TTC549 (cell line): ENCODE results near the gene DGKK.

ENCODE experiments used
- FAIRE-seq: peaks from 2 replicates; lab custom pipeline; 2012; peaks lifted over from hg19 to GRCh38; lab: Jason Lieb, UNC

Gene DGKK

GRCh38 chrX:50470103-50471031 is at the start of gene DGKK:
Gene DGKK, minus strand, starts transcription at chrX:50470825. Its CDS starts 147 bp downstream, at chrX:50470678.
- no peak for FAIRE-seq

GRCh38 chrX:50514811-50515210 is 44.2 kb upstream of the DGKK start:
- FAIRE-seq, result no peak

- no peak for FAIRE-seq
Observed at GRCh38 chrX:50497114-50497513, 26.5 kb upstream of the DGKK start.

- FAIRE-seq, result no peak
Observed at GRCh38 chrX:50495616-50496015, 25.0 kb upstream of the DGKK start.

- FAIRE-seq, result no peak
Observed at GRCh38 chrX:50492720-50493119, 22.1 kb upstream of the DGKK start.

- FAIRE-seq, result no peak
Observed at GRCh38 chrX:50484662-50485061, 14.0 kb upstream of the DGKK start.

GRCh38 chrX:50483283-50483682 is 12.7 kb upstream of the DGKK start:
- no peak for FAIRE-seq

GRCh38 chrX:50475208-50475607 is 4.6 kb upstream of the DGKK start:
- FAIRE-seq, result no peak

GRCh38 chrX:50471390-50471789 is 765 bp upstream of the DGKK start:
- no peak for FAIRE-seq

GRCh38 chrX:50469206-50469605 is 1.4 kb downstream of the DGKK start:
- FAIRE-seq, result no peak

- no peak for FAIRE-seq
Observed at GRCh38 chrX:50459615-50460014, 11.0 kb downstream of the DGKK start.

- no peak for FAIRE-seq
Observed at GRCh38 chrX:50458483-50458882, 12.1 kb downstream of the DGKK start.

- no peak for FAIRE-seq
Observed at GRCh38 chrX:50456712-50457484, 13.7 kb downstream of the DGKK start.

GRCh38 chrX:50452782-50453181 is 17.8 kb downstream of the DGKK start:
- FAIRE-seq, result no peak

GRCh38 chrX:50450324-50450723 is 20.3 kb downstream of the DGKK start:
- FAIRE-seq, result no peak

- no peak for FAIRE-seq
Observed at GRCh38 chrX:50448565-50448964, 22.1 kb downstream of the DGKK start.

- no peak for FAIRE-seq
Observed at GRCh38 chrX:50447535-50447934, 23.1 kb downstream of the DGKK start.

- FAIRE-seq, result no peak
Observed at GRCh38 chrX:50442426-50443116, 28.1 kb downstream of the DGKK start.

GRCh38 chrX:50436797-50437196 is 33.8 kb downstream of the DGKK start:
- no peak for FAIRE-seq

- FAIRE-seq, result no peak
Observed at GRCh38 chrX:50432829-50433289, 37.8 kb downstream of the DGKK start.

- no peak for FAIRE-seq
Observed at GRCh38 chrX:50431623-50432022, 39.0 kb downstream of the DGKK start.

GRCh38 chrX:50430917-50431575 is 39.6 kb downstream of the DGKK start:
- no peak for FAIRE-seq
